Thyroid gland (tissue), 4 donors: Measurements from ENCODE around the gene HOXC10. TPM values are rescaled to one million over a fixed set of nuclear protein-coding genes. Genes with fewer than 3 reads are reported as not detected.

Experiments
- DNase-seq, 2 donors: peaks; one replicate each; pipeline ENCODE4 v3.0.0-alpha.2; 2019
- H3K27ac ChIP-seq, 3 donors: fragments of 200-600 bp; sonication (generic); 1 replicate in 2 of 3; 2 replicates in 1 of 3; pipeline ENCODE4 v1.5.1; 2016 to 2019; ENCODE audit warnings: mild to moderate bottlenecking in 1 of 3, moderate library complexity in 1 of 3
- H3K27me3 ChIP-seq: fragments of 200-600 bp; sonication (generic); one replicate; pipeline ENCODE4 v1.5.1; 2019
- H3K36me3 ChIP-seq, 2 donors: fragments of 200-600 bp; sonication (generic); one replicate each; pipeline ENCODE4 v1.5.1; 2016 to 2019
- H3K4me1 ChIP-seq, 2 donors: fragments of 200-600 bp; sonication (generic); one replicate each; pipeline ENCODE4 v1.5.1; 2017 to 2019
- H3K4me3 ChIP-seq, 3 donors: fragments of 200-600 bp; sonication (generic); replicated peaks in 1 of 3; 1 replicate in 2 of 3; 2 replicates in 1 of 3; pipeline ENCODE4 v1.5.1; 2016; ENCODE audit warnings: mild to moderate bottlenecking in 1 of 3
- H3K9me3 ChIP-seq: fragments of 200-600 bp; sonication (generic); one replicate; pipeline ENCODE4 v1.5.1; 2017
- POLR2A ChIP-seq, 2 donors: fragments of 450-650 bp; IDR thresholded peaks; one replicate each; pipeline ENCODE4 v1.6.1; 2017; ENCODE audit warnings: antibody characterized with exemption in 2 of 2, mild to moderate bottlenecking in 2 of 2, moderate library complexity in 1 of 2
- WGBS, 2 donors: methylation state at CpG; one replicate each; pipeline ENCODE4 v1.1.5; 2017; 5-methylcytosine and 5-hydroxymethylcytosine counted together
- intact Hi-C: fragments of 100-400 bp; cut with DNase I; formaldehyde crosslinking; loops from one replicate; pipeline ENCODE4 v1.15.1; 2023
- total RNA-seq, 4 donors: library from RNA; depleted of rRNA; stranded (reverse); fragments of >200 nt; gene quantifications; one replicate each; pipeline ENCODE4 v1.2.3, GENCODE V29; 2016
- TF ChIP-seq, protein P1 (sequence below), 6 experiments: fragments of 200-600 bp in 3 of 6; fragments of 450-650 bp in 3 of 6; sonication (generic) in 3 of 6; IDR thresholded peaks; one replicate each; pipeline ENCODE4 v1.5.1; 2016 to 2019; ENCODE audit warnings: antibody characterized with exemption in 6 of 6, mild to moderate bottlenecking in 2 of 6, inconsistent platforms in 1 of 6, moderate library complexity in 1 of 6

HOXC10 gene
- total RNA-seq, 4 donors from 2014 or later: not detected

DNA sequence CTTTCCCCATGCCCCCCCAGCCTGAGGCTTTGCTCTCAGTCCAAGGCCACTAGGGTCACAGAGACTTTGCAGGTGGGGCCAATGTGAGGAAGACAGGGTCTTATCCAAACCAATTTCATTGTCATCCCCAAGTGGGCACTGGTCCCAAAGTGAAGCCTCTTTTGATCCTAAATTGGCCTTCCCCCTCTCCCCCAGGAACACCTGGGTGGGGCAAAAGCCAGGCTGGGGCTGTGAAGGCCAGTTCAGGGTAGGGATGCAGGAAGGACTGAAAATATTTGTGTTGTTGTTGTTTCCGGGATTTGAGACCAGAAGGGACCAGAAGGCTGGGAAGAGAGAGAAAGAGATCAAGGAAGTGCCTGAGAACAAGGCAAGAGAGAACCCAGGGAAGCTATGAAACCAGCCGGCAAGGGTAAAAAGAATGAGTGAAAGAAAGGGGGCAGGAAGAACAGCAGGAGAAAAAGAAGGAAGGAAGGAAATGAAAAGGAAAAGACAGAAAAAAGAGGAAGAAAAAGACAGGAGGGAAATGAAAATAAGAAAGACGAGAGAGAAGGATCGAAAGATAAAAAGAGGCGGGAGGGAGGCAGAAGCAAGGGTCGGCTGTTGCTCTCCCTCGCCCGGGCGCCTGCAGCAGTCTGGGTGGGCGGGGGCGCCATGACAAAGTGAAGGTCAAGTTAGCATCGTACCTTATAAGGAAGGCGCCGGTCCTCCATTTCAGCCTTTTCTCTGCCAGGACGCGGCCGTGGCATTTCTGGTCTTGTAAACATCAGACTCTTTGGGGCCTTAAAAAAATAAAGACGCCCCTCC, 19.5 kb upstream of the HOXC10 start:
- intact Hi-C loops: no loop called here
- Histone ChIP-seq H3K4me1 (peaks cover 0 to 18% of the 10 kb centered on the region in 2 donors), H3K4me3 (no peak overlapping the region), H3K27ac (no peak overlapping the region), H3K9me3 (no peaks in the 10 kb centered on the region), H3K27me3 (peaks cover 79% of the 10 kb centered on the region), H3K36me3 (no peaks in the 10 kb centered on the region)
- TF ChIP-seq, protein P1, sequence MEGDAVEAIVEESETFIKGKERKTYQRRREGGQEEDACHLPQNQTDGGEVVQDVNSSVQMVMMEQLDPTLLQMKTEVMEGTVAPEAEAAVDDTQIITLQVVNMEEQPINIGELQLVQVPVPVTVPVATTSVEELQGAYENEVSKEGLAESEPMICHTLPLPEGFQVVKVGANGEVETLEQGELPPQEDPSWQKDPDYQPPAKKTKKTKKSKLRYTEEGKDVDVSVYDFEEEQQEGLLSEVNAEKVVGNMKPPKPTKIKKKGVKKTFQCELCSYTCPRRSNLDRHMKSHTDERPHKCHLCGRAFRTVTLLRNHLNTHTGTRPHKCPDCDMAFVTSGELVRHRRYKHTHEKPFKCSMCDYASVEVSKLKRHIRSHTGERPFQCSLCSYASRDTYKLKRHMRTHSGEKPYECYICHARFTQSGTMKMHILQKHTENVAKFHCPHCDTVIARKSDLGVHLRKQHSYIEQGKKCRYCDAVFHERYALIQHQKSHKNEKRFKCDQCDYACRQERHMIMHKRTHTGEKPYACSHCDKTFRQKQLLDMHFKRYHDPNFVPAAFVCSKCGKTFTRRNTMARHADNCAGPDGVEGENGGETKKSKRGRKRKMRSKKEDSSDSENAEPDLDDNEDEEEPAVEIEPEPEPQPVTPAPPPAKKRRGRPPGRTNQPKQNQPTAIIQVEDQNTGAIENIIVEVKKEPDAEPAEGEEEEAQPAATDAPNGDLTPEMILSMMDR (IDR thresholded peaks at IDR 0.05): no peak
- TF ChIP-seq POLR2A (IDR thresholded peaks at IDR 0.05): no peak
- WGBS, 2 donors: 3% methylated on average over 18 of the region's 18 CpGs
- no peak for DNase-seq

GRCh38 chr12:53966085-53966384, 18.9 kb upstream of the HOXC10 start:
- WGBS, 2 donors: 5 to 8% methylated on average over 15 of the region's 15 CpGs
- H3K4me3 ChIP-seq: no peak overlapping the region
- TF ChIP-seq POLR2A (IDR thresholded peaks at IDR 0.05): no peak
- TF ChIP-seq, protein P1 (IDR thresholded peaks at IDR 0.05): no peak
- no peaks in the 10 kb centered on the region for H3K36me3 ChIP-seq
- no peaks in the 10 kb centered on the region for H3K9me3 ChIP-seq
- intact Hi-C loops: no loop called here
- H3K27ac ChIP-seq: no peak overlapping the region
- peaks cover 0 to 14% of the 10 kb centered on the region in 2 donors for H3K4me1 ChIP-seq
- H3K27me3 ChIP-seq: peaks cover 79% of the 10 kb centered on the region
- DNase-seq: no peak

- peaks cover 79% of the 10 kb centered on the region for H3K27me3 ChIP-seq
- intact Hi-C loops: no loop called here
- no peaks in the 10 kb centered on the region for H3K36me3 ChIP-seq
- peaks cover 0 to 8% of the 10 kb centered on the region in 2 donors for H3K4me1 ChIP-seq
- H3K9me3 ChIP-seq: no peaks in the 10 kb centered on the region
- WGBS, 2 donors: 5 to 11% methylated on average over 36 of the region's 36 CpGs
- no peak overlapping the region for H3K4me3 ChIP-seq
- DNase-seq: no peak
- TF ChIP-seq POLR2A (IDR thresholded peaks at IDR 0.05): no peak
- TF ChIP-seq, protein P1 (IDR thresholded peaks at IDR 0.05): no peak
- H3K27ac ChIP-seq: no peak overlapping the region
Measured at GRCh38 chr12:53966385-53967133, 18.4 kb upstream of the HOXC10 start.

GRCh38 chr12:53967421-53967925, 17.5 kb upstream of the HOXC10 start:
- Histone ChIP-seq H3K27me3 (peaks cover 79% of the 10 kb centered on the region), H3K9me3 (no peaks in the 10 kb centered on the region), H3K4me1 (peaks cover 0 to 8% of the 10 kb centered on the region in 2 donors), H3K27ac (no peak overlapping the region), H3K4me3 (no peak overlapping the region), H3K36me3 (no peaks in the 10 kb centered on the region)
- intact Hi-C loops: no loop called here
- 12 to 18% methylated on average over 5 of the region's 5 CpGs for WGBS, 2 donors
- no peak for DNase-seq
- TF ChIP-seq POLR2A (IDR thresholded peaks at IDR 0.05): no peak
- TF ChIP-seq, protein P1 (IDR thresholded peaks at IDR 0.05): no peak
